ENCODE measurements around the gene DRG2.

DNA sequence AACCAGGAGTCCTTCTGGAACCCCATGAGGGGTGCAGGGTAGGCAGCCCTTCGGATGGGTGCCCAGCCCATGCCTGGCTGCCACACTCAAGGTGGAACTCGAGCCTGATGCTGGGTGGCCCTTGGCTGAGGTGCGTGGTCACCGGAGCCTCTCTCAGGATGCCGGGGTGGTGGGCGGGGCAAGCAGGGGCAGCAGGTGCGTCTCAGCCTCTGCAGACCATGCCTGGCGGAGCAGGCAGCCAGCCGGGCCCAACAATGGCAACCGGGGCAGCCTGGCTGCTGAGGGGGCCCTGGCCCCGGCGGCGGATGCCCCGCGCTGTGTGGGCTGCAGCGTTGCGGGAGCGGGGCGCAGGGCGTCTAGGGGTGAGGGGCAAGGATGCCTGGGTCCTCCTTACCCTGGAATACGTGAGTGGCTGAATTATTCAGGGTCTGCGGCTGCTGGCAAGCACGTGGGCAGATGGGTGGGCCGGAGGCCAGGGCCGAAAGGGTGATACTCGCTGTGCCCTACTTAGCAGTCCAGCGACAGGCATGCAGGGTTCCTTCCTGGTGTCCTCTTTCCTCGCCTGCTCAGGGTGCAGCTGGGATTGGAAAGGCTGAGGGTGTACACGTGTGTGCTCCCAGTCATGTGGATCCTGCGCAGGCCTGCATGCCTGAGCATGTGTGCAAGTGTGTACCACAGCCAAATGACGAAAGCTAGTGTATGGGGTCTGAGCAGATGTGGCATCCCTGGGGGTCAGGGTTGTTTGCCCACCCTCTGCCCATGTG is 35.4 kb downstream of the DRG2 start:
- TF ChIP-seq, protein P1, sequence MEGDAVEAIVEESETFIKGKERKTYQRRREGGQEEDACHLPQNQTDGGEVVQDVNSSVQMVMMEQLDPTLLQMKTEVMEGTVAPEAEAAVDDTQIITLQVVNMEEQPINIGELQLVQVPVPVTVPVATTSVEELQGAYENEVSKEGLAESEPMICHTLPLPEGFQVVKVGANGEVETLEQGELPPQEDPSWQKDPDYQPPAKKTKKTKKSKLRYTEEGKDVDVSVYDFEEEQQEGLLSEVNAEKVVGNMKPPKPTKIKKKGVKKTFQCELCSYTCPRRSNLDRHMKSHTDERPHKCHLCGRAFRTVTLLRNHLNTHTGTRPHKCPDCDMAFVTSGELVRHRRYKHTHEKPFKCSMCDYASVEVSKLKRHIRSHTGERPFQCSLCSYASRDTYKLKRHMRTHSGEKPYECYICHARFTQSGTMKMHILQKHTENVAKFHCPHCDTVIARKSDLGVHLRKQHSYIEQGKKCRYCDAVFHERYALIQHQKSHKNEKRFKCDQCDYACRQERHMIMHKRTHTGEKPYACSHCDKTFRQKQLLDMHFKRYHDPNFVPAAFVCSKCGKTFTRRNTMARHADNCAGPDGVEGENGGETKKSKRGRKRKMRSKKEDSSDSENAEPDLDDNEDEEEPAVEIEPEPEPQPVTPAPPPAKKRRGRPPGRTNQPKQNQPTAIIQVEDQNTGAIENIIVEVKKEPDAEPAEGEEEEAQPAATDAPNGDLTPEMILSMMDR (IDR thresholded peaks at IDR 0.05 in 2 of 3, conservative IDR thresholded peaks at IDR 0.05 in 1 of 3; ENCODE audit: control insufficient read depth in 2 of 3, extremely low read depth in 1 of 3, insufficient read depth in 1 of 3, low read depth in 3 of 3, low read length in 3 of 3) = no peak
- TF ChIP-seq MYC (IDR thresholded peaks at IDR 0.05; ENCODE audit: insufficient read depth, insufficient read length, insufficient replicate concordance, low read length, severe bottlenecking) (no peak), POLR2A (IDR thresholded peaks at IDR 0.05; ENCODE audit: low read depth, low read length) (no peak), MEF2B (IDR thresholded peaks at IDR 0.05; ENCODE audit: partially characterized antibody, poor library complexity, severe bottlenecking) (no peak), YY1 (IDR thresholded peaks at IDR 0.05; ENCODE audit: low read depth, low read length) (no peak), SREBF1 (IDR thresholded peaks at IDR 0.05; ENCODE audit: low read length) (no peak), EED (IDR thresholded peaks at IDR 0.05; ENCODE audit: low read depth) (no peak), EZH2 (IDR thresholded peaks at IDR 0.05; ENCODE audit: borderline replicate concordance, control insufficient read depth, low read depth, low read length) (no peak), JUNB (IDR thresholded peaks at IDR 0.05) (no peak), NRF1 (conservative IDR thresholded peaks at IDR 0.05; ENCODE audit: low read depth, low read length) (no peak), NFYB (IDR thresholded peaks at IDR 0.05; ENCODE audit: insufficient read depth, low read depth, low read length) (no peak), TBL1XR1 (IDR thresholded peaks at IDR 0.05; ENCODE audit: low read depth, low read length) (no peak)
- TF ChIP-seq, protein P2, sequence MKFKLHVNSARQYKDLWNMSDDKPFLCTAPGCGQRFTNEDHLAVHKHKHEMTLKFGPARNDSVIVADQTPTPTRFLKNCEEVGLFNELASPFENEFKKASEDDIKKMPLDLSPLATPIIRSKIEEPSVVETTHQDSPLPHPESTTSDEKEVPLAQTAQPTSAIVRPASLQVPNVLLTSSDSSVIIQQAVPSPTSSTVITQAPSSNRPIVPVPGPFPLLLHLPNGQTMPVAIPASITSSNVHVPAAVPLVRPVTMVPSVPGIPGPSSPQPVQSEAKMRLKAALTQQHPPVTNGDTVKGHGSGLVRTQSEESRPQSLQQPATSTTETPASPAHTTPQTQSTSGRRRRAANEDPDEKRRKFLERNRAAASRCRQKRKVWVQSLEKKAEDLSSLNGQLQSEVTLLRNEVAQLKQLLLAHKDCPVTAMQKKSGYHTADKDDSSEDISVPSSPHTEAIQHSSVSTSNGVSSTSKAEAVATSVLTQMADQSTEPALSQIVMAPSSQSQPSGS (IDR thresholded peaks at IDR 0.05; ENCODE audit: low read length) = no peak
